ENCODE data around the gene HNRNPH2.

Gene HNRNPH2

DNA sequence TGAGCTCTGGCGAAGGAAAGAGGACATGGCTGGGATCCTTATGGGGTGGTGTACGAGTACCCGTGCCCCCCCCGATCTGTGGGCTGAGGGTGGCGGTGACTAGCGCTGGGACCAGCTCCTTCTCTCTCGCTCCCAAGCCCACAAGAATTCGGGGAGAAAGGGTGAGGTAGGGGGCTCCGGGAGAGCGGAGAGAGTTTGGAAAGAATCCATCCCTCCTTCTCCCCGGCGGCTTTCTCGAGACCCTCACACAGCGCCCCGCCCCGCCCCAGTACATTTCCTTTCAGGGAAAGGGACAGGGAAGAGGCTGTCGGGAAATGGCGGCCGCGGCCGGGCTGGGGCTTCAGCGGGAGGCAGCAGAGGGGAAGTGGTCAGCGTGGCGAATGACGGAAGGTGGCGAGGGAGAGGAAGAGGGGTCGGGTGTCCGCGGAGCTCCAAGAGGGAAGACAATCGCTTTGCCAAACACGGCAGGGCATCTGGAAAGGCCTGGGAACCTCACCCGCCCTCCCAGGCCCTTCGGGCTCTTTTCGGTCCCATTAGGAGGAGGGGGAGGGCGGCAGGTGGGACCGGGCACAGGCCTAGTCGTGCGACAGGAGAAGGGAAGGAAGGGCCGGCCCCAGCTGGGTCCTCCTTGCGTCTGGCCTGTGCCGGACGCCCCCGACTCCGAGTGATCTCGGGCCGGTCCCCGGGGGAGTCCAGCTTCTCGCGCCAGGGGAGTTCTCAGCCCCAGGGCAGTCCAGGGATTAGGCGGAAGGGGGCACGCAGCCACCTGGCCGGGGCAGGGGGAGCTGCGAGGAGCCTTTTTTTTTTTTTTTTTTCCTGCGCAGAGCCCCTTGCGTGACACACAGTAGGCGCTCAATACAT lies 10.2 kb downstream of the HNRNPH2 start:
- H3K4me3 ChIP-seq (ENCODE audit: low read depth, low read length), result peak overlapping the region; percentile 50
- peak; percentile 49 for DNase-seq (ENCODE audit: low read depth, low spot score)
- in situ Hi-C loops (cut with HindIII; ENCODE audit: low sequenced_read_pairs), result no loop called here
- TF ChIP-seq, protein P1, sequence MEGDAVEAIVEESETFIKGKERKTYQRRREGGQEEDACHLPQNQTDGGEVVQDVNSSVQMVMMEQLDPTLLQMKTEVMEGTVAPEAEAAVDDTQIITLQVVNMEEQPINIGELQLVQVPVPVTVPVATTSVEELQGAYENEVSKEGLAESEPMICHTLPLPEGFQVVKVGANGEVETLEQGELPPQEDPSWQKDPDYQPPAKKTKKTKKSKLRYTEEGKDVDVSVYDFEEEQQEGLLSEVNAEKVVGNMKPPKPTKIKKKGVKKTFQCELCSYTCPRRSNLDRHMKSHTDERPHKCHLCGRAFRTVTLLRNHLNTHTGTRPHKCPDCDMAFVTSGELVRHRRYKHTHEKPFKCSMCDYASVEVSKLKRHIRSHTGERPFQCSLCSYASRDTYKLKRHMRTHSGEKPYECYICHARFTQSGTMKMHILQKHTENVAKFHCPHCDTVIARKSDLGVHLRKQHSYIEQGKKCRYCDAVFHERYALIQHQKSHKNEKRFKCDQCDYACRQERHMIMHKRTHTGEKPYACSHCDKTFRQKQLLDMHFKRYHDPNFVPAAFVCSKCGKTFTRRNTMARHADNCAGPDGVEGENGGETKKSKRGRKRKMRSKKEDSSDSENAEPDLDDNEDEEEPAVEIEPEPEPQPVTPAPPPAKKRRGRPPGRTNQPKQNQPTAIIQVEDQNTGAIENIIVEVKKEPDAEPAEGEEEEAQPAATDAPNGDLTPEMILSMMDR (IDR thresholded peaks at IDR 0.05; ENCODE audit: low read depth, low read length), result no peak

DNA sequence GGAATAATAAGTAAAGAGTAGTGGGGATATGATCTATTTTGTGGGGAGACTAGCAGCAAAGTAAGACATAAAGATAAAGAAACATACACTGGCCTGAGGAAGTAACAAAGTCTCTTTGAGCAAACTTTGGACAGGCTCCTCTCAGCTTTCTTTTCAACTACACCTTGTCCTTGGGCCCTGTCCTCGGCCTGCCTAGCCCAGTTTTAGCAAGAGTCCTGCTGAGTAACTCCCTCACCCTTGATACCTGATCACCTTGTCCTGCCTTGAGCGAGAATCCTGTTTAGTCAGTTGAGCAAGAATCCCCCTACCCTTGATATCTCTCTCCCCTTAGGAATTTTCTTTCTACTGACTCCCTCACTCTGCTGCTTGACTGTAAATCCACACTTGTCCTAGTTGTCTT lies 11.5 kb downstream of the HNRNPH2 start:
- TF ChIP-seq, protein P1 (IDR thresholded peaks at IDR 0.05; ENCODE audit: low read depth, low read length), result no peak
- no peak overlapping the region for H3K4me3 ChIP-seq (ENCODE audit: low read depth, low read length)
- in situ Hi-C loops (cut with HindIII; ENCODE audit: low sequenced_read_pairs), result no loop called here
- no peak for DNase-seq (ENCODE audit: low read depth, low spot score)

DNA sequence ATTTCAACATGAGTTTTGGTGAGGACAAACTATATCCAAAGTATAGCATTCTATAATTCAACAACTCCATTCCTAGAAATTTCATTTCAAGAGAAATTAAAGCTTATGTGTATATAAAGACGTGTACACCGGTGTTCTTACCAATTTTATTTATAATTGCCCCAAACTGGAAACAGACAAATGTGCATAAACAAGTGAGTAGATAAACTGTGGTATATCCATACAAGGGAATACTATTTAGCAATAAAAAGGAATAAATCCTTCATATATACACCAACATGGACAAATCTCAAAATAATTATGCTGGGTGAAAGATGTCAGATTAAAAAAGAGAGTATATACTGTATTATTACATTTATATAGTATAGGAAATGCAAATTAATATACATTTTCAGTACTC lies 19.9 kb downstream of the HNRNPH2 start:
- in situ Hi-C loops (cut with HindIII; ENCODE audit: low sequenced_read_pairs), result no loop called here
- H3K4me3 ChIP-seq (ENCODE audit: low read depth, low read length), result no peak overlapping the region
- TF ChIP-seq, protein P1 (IDR thresholded peaks at IDR 0.05; ENCODE audit: low read depth, low read length), result no peak
- DNase-seq (ENCODE audit: low read depth, low spot score), result no peak

DNA sequence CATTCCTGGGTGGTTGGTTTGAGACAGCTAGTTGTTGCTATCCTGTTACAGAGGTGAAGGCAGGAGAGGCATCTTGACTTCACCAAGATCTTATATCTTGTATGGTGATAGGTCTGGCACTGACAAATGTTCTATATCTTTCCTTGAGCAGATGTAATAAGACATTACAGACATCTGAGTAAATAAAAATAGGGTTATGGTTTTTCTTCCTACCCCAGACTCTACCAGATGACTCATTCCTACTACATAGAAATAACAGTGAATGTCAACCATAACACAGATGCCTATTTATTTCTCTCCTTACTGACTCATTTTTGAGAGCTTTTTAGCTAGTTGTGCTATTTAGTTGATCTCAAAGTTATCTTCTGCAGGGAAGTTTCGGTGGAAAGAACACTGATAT lies 21.9 kb downstream of the HNRNPH2 start:
- peak; percentile 60 for DNase-seq (ENCODE audit: low read depth, low spot score)
- in situ Hi-C loops (cut with HindIII; ENCODE audit: low sequenced_read_pairs), result no loop called here
- TF ChIP-seq, protein P1 (IDR thresholded peaks at IDR 0.05; ENCODE audit: low read depth, low read length), result no peak
- H3K4me3 ChIP-seq (ENCODE audit: low read depth, low read length), result no peak overlapping the region

DNA sequence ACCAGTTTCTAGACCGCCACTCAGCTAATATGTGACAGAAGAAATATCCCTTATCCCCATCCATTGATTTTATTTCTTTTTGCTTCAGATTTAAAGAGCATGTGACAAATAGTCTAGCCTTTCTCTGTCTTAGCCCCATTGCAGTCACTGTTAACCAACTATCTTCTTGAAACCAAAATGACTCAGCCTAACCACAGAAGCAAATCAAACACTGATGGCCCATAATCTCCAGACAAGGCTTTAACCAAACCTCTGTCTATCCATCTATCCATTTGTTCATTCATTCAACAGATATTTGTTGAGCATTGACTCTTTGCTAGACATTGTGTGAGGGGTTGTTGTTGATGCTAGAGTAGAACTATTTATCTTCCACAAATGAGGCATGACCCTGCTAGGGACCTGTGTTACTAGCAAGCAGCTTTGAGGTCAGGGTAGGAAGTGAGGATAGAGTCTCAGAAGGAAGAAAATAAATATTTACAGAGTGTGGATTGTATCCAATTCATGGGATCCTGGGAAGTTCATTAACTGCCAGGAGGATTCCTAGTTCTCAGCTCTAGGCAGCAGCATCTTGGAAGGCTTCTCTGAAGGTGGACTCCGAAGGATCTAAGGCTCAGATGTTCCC lies 22.5 kb downstream of the HNRNPH2 start:
- TF ChIP-seq, protein P1 (IDR thresholded peaks at IDR 0.05; ENCODE audit: low read depth, low read length), result no peak
- H3K4me3 ChIP-seq (ENCODE audit: low read depth, low read length), result no peak overlapping the region
- in situ Hi-C loops (cut with HindIII; ENCODE audit: low sequenced_read_pairs), result no loop called here
- DNase-seq (ENCODE audit: low read depth, low spot score), result peak; percentile 46

DNA sequence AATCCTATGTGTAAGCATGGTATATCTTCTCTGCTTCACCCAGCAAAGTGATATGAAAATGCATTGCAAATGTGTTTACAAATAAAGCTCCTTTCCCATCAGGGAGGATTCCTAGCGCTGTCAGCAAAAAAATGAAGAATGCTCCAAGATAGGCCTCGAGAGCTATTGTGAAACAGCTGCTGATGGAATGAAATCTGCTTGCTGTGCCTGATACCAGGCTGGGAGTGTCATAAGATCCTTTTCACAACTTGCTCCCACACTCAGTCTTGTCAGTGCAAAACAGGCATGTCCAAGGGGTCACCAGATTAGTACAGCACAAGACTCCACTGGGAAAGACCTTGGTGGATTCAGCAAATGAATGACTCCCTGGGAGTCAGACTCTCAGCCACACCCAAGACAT lies 34.1 kb downstream of the HNRNPH2 start:
- in situ Hi-C loops (cut with HindIII; ENCODE audit: low sequenced_read_pairs), result no loop called here
- DNase-seq (ENCODE audit: low read depth, low spot score), result no peak
- TF ChIP-seq, protein P1 (IDR thresholded peaks at IDR 0.05; ENCODE audit: low read depth, low read length), result no peak

More for the DNA sequence above, 34.1 kb downstream of the HNRNPH2 start:
- H3K4me3 ChIP-seq (ENCODE audit: low read depth, low read length), result no peak overlapping the region

Measured in astrocyte of the spinal cord (primary cell).